SK-N-SH treated with all-trans-retinoic acid at 6 μM for 48 hours (cell line): ENCODE results near the gene PLXNB1.
A peak's percentile ranks its signal among the peaks of the same experiment; 100 is the strongest.

ENCODE experiments used
- ATAC-seq: fragments of 200-7000 bp; cut with Tn5 transposase; 3 replicates; pipeline ENCODE4 v1.9.1; 2020; ENCODE audit warnings: mild to moderate bottlenecking, moderate library complexity
- ARNTL ChIP-seq: fragments of 450-650 bp; formaldehyde crosslinking; IDR thresholded peaks from 2 replicates; pipeline ENCODE4 v1.5.0; 2020; ENCODE audit warnings: low read depth, mild to moderate bottlenecking, moderate library complexity, borderline replicate concordance
- BACH2 ChIP-seq: fragments of 250-450 bp; sonication (Bioruptor Pico); IDR thresholded peaks from 2 replicates; pipeline ENCODE4 v1.9.0; 2021; ENCODE audit warnings: mild to moderate bottlenecking, borderline replicate concordance
- CSDC2 ChIP-seq: fragments of 250-450 bp; sonication (Bioruptor Pico); IDR thresholded peaks from 2 replicates; pipeline ENCODE4 v1.5.0; 2020; ENCODE audit warnings: mild to moderate bottlenecking, moderate library complexity
- CSRNP3 ChIP-seq: fragments of 250-450 bp; sonication (Bioruptor Pico); IDR thresholded peaks from 2 replicates; pipeline ENCODE4 v1.5.1; 2021; ENCODE audit warnings: mild to moderate bottlenecking, moderate library complexity
- ESRRG ChIP-seq: fragments of 250-450 bp; sonication (Bioruptor Pico); IDR thresholded peaks from 2 replicates; pipeline ENCODE4 v1.6.1; 2021; ENCODE audit warnings: mild to moderate bottlenecking
- GLIS3 ChIP-seq: fragments of 250-450 bp; sonication (Bioruptor Pico); IDR thresholded peaks from 2 replicates; pipeline ENCODE4 v1.5.0; 2020; ENCODE audit warnings: mild to moderate bottlenecking, moderate library complexity
- ISL1 ChIP-seq: fragments of 250-450 bp; sonication (Bioruptor Pico); IDR thresholded peaks from 2 replicates; pipeline ENCODE4 v2.1.2; 2022; ENCODE audit warnings: mild to moderate bottlenecking, moderate library complexity
- POU6F1 ChIP-seq: fragments of 250-450 bp; sonication (Bioruptor Pico); IDR thresholded peaks from 2 replicates; pipeline ENCODE4 v1.8.0; 2021; ENCODE audit warnings: low read depth, mild to moderate bottlenecking, moderate library complexity, borderline replicate concordance
- PPARA ChIP-seq: fragments of 250-450 bp; sonication (Bioruptor Pico); IDR thresholded peaks from 2 replicates; pipeline ENCODE4 v1.5.0; 2020; ENCODE audit warnings: mild to moderate bottlenecking, borderline replicate concordance
- SNAI2 ChIP-seq: fragments of 250-450 bp; sonication (Bioruptor Pico); IDR thresholded peaks from 2 replicates; pipeline ENCODE4 v1.5.0; 2020; ENCODE audit warnings: mild to moderate bottlenecking, moderate library complexity
- TCF4 ChIP-seq: fragments of 250-450 bp; sonication (Bioruptor Pico); IDR thresholded peaks from 2 replicates; pipeline ENCODE4 v1.8.0; 2021; ENCODE audit warnings: mild to moderate bottlenecking, moderate library complexity, borderline replicate concordance
- TOX ChIP-seq: fragments of 250-450 bp; sonication (Bioruptor Pico); IDR thresholded peaks from 2 replicates; pipeline ENCODE4 v1.8.0; 2021; ENCODE audit warnings: mild to moderate bottlenecking, moderate library complexity, borderline replicate concordance
- ZC3H10 ChIP-seq: fragments of 250-450 bp; sonication (Bioruptor Pico); IDR thresholded peaks from 2 replicates; pipeline ENCODE4 v1.5.1; 2021; ENCODE audit warnings: mild to moderate bottlenecking, moderate library complexity
- ZFP3 ChIP-seq: fragments of 250-450 bp; sonication (Bioruptor Pico); IDR thresholded peaks from 2 replicates; pipeline ENCODE4 v1.5.0; 2020; ENCODE audit warnings: mild to moderate bottlenecking, moderate library complexity
- ZNF565 ChIP-seq: fragments of 450-650 bp; formaldehyde crosslinking; conservative IDR thresholded peaks from 2 replicates; pipeline ENCODE4 v1.5.0; 2020; ENCODE audit warnings: low read depth, mild to moderate bottlenecking, moderate library complexity
- ZNF70 ChIP-seq: fragments of 450-650 bp; formaldehyde crosslinking; IDR thresholded peaks from 2 replicates; pipeline ENCODE4 v1.5.0; 2020; ENCODE audit warnings: mild to moderate bottlenecking, moderate library complexity
- ZNF8 ChIP-seq: fragments of 450-650 bp; formaldehyde crosslinking; IDR thresholded peaks from 2 replicates; pipeline ENCODE4 v1.5.0; 2020; ENCODE audit warnings: mild to moderate bottlenecking, moderate library complexity
- TF ChIP-seq, protein P1 (sequence below): fragments of 250-450 bp; sonication (Bioruptor Pico); IDR thresholded peaks from 2 replicates; pipeline ENCODE4 v1.8.0; 2020; ENCODE audit warnings: mild to moderate bottlenecking, moderate library complexity, borderline replicate concordance
- TF ChIP-seq, protein P2 (sequence below): fragments of 250-450 bp; sonication (Bioruptor Pico); IDR thresholded peaks from 2 replicates; pipeline ENCODE4 v1.5.0; 2020; ENCODE audit warnings: mild to moderate bottlenecking, moderate library complexity

The PLXNB1 gene

DNA sequence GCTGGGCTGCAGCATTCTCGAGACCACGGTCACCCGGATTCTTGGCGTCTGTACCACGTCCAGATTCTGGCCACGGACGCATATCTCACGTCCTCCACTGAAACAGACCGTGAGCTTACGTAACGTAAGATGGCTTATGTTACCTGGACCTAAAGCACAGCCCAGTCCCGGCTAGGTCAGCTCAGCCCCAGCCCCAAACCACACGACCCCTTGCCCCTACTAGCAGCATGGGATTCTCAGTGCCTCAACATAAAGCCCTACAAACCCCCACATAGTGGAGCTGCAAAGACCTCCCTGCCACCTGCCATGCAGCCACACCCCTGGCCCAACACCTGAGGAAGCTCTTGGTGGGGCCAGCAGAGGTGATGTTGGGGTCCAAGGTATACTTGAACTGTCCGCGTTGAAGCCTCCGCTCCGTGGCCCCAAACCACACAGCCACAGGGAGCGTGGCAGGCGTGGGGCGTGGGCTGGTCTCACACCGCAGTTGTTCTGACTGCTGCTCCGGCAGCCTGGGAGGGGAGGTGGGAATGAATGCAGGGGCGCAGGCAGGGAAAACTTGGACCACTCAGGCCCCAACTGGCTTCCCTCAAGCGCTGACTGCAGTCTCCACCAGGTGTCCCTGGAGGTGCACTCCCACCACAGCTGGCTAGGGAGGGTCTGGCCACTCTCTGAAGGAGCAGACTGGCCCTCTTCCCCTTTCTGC lies 14.5 kb downstream of the PLXNB1 start:
- ATAC-seq = 0 out of 3 replicates have a peak, but pooled peaks have one; percentile 16
- no peak for TF ChIP-seq ZNF70 (CRISPR knock-in tag)
- no peak for TF ChIP-seq ZNF8 (CRISPR knock-in tag)

GRCh38 chr3:48414376-48415250 lies 15.3 kb downstream of the PLXNB1 start:
- TF ChIP-seq ZNF70 (CRISPR knock-in tag) = no peak
- TF ChIP-seq ESRRG (CRISPR knock-in tag) = no peak
- no peak for TF ChIP-seq CSRNP3 (CRISPR knock-in tag)
- TF ChIP-seq ARNTL (CRISPR knock-in tag) = no peak
- no peak for TF ChIP-seq SNAI2 (CRISPR knock-in tag)
- no peak for TF ChIP-seq ZNF565
- no peak for TF ChIP-seq ZNF8 (CRISPR knock-in tag)
- no peak for TF ChIP-seq POU6F1 (CRISPR knock-in tag)
- no peak for TF ChIP-seq TCF4 (CRISPR knock-in tag)
- no peak for TF ChIP-seq BACH2 (CRISPR knock-in tag)
- TF ChIP-seq, protein P1, sequence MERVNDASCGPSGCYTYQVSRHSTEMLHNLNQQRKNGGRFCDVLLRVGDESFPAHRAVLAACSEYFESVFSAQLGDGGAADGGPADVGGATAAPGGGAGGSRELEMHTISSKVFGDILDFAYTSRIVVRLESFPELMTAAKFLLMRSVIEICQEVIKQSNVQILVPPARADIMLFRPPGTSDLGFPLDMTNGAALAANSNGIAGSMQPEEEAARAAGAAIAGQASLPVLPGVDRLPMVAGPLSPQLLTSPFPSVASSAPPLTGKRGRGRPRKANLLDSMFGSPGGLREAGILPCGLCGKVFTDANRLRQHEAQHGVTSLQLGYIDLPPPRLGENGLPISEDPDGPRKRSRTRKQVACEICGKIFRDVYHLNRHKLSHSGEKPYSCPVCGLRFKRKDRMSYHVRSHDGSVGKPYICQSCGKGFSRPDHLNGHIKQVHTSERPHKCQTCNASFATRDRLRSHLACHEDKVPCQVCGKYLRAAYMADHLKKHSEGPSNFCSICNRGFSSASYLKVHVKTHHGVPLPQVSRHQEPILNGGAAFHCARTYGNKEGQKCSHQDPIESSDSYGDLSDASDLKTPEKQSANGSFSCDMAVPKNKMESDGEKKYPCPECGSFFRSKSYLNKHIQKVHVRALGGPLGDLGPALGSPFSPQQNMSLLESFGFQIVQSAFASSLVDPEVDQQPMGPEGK (CRISPR knock-in tag) = no peak
- no peak for TF ChIP-seq CSDC2 (CRISPR knock-in tag)
- TF ChIP-seq ISL1 = no peak
- TF ChIP-seq GLIS3 (CRISPR knock-in tag) = no peak
- TF ChIP-seq ZC3H10 = no peak
- TF ChIP-seq, protein P2, sequence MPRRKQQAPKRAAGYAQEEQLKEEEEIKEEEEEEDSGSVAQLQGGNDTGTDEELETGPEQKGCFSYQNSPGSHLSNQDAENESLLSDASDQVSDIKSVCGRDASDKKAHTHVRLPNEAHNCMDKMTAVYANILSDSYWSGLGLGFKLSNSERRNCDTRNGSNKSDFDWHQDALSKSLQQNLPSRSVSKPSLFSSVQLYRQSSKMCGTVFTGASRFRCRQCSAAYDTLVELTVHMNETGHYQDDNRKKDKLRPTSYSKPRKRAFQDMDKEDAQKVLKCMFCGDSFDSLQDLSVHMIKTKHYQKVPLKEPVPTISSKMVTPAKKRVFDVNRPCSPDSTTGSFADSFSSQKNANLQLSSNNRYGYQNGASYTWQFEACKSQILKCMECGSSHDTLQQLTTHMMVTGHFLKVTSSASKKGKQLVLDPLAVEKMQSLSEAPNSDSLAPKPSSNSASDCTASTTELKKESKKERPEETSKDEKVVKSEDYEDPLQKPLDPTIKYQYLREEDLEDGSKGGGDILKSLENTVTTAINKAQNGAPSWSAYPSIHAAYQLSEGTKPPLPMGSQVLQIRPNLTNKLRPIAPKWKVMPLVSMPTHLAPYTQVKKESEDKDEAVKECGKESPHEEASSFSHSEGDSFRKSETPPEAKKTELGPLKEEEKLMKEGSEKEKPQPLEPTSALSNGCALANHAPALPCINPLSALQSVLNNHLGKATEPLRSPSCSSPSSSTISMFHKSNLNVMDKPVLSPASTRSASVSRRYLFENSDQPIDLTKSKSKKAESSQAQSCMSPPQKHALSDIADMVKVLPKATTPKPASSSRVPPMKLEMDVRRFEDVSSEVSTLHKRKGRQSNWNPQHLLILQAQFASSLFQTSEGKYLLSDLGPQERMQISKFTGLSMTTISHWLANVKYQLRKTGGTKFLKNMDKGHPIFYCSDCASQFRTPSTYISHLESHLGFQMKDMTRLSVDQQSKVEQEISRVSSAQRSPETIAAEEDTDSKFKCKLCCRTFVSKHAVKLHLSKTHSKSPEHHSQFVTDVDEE (CRISPR knock-in tag) = no peak
- ATAC-seq = no peak

DNA sequence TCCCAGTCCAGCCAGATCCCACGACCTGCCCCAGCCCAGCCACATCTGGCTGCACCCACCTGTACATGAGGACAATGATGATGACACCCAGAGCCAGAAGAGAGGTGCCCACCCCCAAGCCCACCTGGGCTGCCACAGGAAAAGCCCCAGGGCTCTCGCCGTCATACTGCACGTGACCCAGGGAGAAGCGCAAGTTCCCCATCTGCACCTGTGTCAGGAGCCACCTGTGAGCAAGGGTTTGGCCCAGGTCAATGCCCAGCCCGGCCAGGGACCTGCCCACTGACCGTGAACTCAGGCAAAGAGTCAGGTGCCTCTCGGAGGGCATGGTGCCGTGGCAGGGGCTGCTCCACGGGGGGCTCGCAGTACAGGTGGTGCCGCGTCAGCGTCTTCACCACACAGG lies 16.3 kb downstream of the PLXNB1 start:
- no peak for ATAC-seq
- TF ChIP-seq PPARA (CRISPR knock-in tag) (no peak), ZNF70 (CRISPR knock-in tag) (no peak), SNAI2 (CRISPR knock-in tag) (no peak), POU6F1 (CRISPR knock-in tag) (no peak), GLIS3 (CRISPR knock-in tag) (no peak), ISL1 (no peak), TOX (CRISPR knock-in tag) (no peak), ZNF8 (CRISPR knock-in tag) (no peak), ZFP3 (CRISPR knock-in tag) (no peak)
- TF ChIP-seq, protein P1 (CRISPR knock-in tag) = no peak
- TF ChIP-seq, protein P2 (CRISPR knock-in tag) = no peak
